K562 (cell line): ENCODE results near the gene ZEB2. TPM values are rescaled to one million over a fixed set of nuclear protein-coding genes. Genes with fewer than 3 reads are reported as not detected.
A peak's percentile ranks its signal among the peaks of the same experiment; 100 is the strongest.

ENCODE experiments used
- ADNP ChIP-seq: fragments of 200-800 bp; sonication (Bioruptor generic); IDR thresholded peaks from 2 replicates; pipeline ENCODE4 v1.6.1; 2016; ENCODE audit warnings: missing genetic modification characterization, missing compliant biosample characterization
- EP400 ChIP-seq: fragments of 450-650 bp; IDR thresholded peaks from 2 replicates; pipeline ENCODE4 v1.6.1; 2017; ENCODE audit warnings: antibody characterized with exemption, mild to moderate bottlenecking, moderate library complexity
- GTF2E2 ChIP-seq: fragments of 200-800 bp; sonication (Bioruptor generic); IDR thresholded peaks from 2 replicates; pipeline ENCODE4 v1.6.1; 2016; ENCODE audit warnings: missing genetic modification characterization, missing compliant biosample characterization
- HCFC1 ChIP-seq: IDR thresholded peaks from 2 replicates; pipeline ENCODE4 v1.6.1; 2012; ENCODE audit warnings: low read depth, low read length, improper control_type of control experiment
- HDAC1 ChIP-seq, 2 experiments: fragments of 450-650 bp; IDR thresholded peaks; 2 replicates each; pipeline ENCODE4 v1.6.1; 2016 to 2017; ENCODE audit warnings: inconsistent platforms in 1 of 2, mild to moderate bottlenecking in 1 of 2, moderate library complexity in 1 of 2
- HDGF ChIP-seq: fragments of 450-650 bp; IDR thresholded peaks from 2 replicates; pipeline ENCODE4 v1.6.1; 2016
- KDM1A ChIP-seq, 2 experiments: fragments of 450-650 bp; IDR thresholded peaks; 2 replicates each; pipeline ENCODE4 v1.6.1; 2016; ENCODE audit warnings: mild to moderate bottlenecking in 2 of 2
- MCM7 ChIP-seq, 2 experiments: fragments of 450-650 bp; IDR thresholded peaks; 2 replicates each; pipeline ENCODE4 v1.6.1; 2016 to 2018
- NFATC3 ChIP-seq: fragments of 450-650 bp; IDR thresholded peaks from 2 replicates; pipeline ENCODE4 v1.6.1; 2017; ENCODE audit warnings: mild to moderate bottlenecking
- POLR2A ChIP-seq: fragments of 450-650 bp; conservative IDR thresholded peaks from 2 replicates; pipeline ENCODE4 v1.6.1; 2016
- RBBP5 ChIP-seq: fragments of 200-600 bp; sonication (generic); IDR thresholded peaks from 2 replicates; pipeline ENCODE4 v1.6.1; 2012; ENCODE audit warnings: borderline replicate concordance, mild to moderate bottlenecking, low read length, control low read depth, inconsistent platforms; ENCODE audit not compliant: insufficient read depth, poor library complexity, severe bottlenecking
- RBFOX2 ChIP-seq: fragments of 200-400 bp; formaldehyde crosslinking; IDR thresholded peaks from 2 replicates; pipeline ENCODE4 v1.6.1; 2017; ENCODE audit warnings: low read depth, mild to moderate bottlenecking, low read length, moderate library complexity
- SUPT5H ChIP-seq: fragments of 450-650 bp; IDR thresholded peaks from 2 replicates; pipeline ENCODE4 v1.6.1; 2016
- ZC3H4 ChIP-seq: sonication (generic); formaldehyde crosslinking; IDR thresholded peaks from 2 replicates; pipeline ENCODE4 v1.9.0; 2021; ENCODE audit warnings: missing genetic modification reagents, borderline replicate concordance
- ZNF134 ChIP-seq: fragments of 250-450 bp; sonication (Bioruptor Pico); conservative IDR thresholded peaks from 2 replicates; pipeline ENCODE4 v1.4.0; 2020
- ZNF274 ChIP-seq: IDR thresholded peaks from 2 replicates; pipeline ENCODE4 v1.6.1; 2011; ENCODE audit warnings: low read depth, mild to moderate bottlenecking, low read length, moderate library complexity, borderline replicate concordance
- polyA plus RNA-seq, 8 experiments: library from polyadenylated mRNA; depleted of rRNA in 4 of 8; stranded (reverse) in 5 of 8; unstranded in 3 of 8; fragments of >200 nt; fragmentation: Nextera tagmentation in 2 of 8; fragmentation: Illumina TruSeq in 1 of 8; extraction: Ambion mirVana in 2 of 8; extraction: Trizol in 1 of 8; gene quantifications; 2 replicates each; pipeline versions ENCODE4 v1.2.1 to v1.2.3, GENCODE V29; 2011 to 2014; ENCODE audit warnings: inconsistent platforms in 1 of 8, missing spikeins in 1 of 8
- total RNA-seq, 7 experiments: library from RNA; depleted of rRNA in 6 of 7; stranded (reverse); fragments of >200 nt in 6 of 7; fragmentation: Illumina TruSeq in 2 of 7; extraction: Trizol in 2 of 7; gene quantifications; 2 replicates each; pipeline versions ENCODE4 v1.2.1 to v1.2.3, GENCODE V29; 2011 to 2021; ENCODE audit warnings: low replicate concordance in 1 of 7
- TF ChIP-seq, protein P1 (sequence below): sonication (generic); formaldehyde crosslinking; IDR thresholded peaks from 2 replicates; pipeline ENCODE4 v1.9.0; 2022; ENCODE audit warnings: mild to moderate bottlenecking, missing genetic modification reagents
- TF ChIP-seq, protein P2 (sequence below): sonication (generic); IDR thresholded peaks from 2 replicates; pipeline ENCODE4 v1.6.1; 2016
- TF ChIP-seq, protein P3 (sequence below): sonication (generic); formaldehyde crosslinking; IDR thresholded peaks from 2 replicates; pipeline ENCODE4 v1.8.0; 2022; ENCODE audit warnings: missing genetic modification reagents, mild to moderate bottlenecking, borderline replicate concordance
- TF ChIP-seq, protein P4 (sequence below), 2 experiments: fragments of 450-650 bp; IDR thresholded peaks; 2 replicates each; pipeline ENCODE4 v1.6.1; 2016
- TF ChIP-seq, protein P5 (sequence below): fragments of 250-450 bp; sonication (Bioruptor Pico); IDR thresholded peaks from 2 replicates; pipeline ENCODE4 v1.8.0; 2021; ENCODE audit warnings: moderate library complexity, mild to moderate bottlenecking, inconsistent platforms
- TF ChIP-seq, protein P6 (sequence below): fragments of 200-400 bp; formaldehyde crosslinking; IDR thresholded peaks from 2 replicates; pipeline ENCODE4 v1.6.1; 2017; ENCODE audit warnings: mild to moderate bottlenecking, low read depth, low read length, moderate library complexity

The ZEB2 gene
- total and polyA plus RNA-seq, 9 of the 15 experiments (the other 6 are each of a cell fraction or from before 2014, with no cell fraction given), result 15.1 to 113 (median 72.3) TPM

DNA sequence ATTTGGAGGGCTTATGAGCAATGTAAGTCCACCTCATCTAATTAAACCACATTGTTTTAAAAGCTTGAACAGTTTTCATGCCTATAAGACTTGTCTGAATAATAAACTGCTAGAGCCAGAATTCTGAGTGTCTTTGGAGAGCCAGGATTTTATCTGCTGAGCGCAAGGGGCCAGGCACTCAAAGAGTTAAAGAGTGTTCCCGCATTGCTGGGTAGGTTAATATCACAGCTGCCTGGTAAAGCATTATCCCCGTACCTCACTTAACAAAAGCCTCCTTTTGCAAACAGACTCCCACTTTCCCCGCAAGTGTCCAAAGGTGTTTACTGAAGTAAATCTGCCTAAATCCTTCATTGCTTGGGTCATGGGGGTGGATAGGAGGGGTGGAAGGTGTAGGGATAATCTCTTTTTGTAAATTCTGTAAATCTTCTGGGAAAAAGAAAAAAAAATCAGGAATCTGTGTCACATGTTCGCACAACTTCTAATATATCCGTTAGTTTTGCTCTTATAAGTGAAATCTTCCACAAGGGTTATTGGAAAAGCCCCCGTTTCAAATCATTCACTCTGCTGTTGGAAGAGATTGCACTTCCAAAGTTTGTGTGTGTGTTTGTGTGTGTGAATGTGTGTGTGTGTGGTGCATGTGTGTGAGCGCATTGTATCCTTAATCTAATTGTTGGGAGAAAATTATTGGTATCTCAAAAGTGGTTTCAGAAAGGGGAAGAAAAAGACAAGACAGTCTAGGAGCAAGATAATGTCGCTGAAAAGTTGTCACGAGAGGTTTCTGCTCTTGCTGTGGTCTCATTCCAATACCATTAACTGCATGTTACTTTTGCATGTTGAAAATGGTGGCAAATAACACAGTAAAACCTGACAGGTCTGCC lies 10.7 kb downstream of the ZEB2 start (continued):
- TF ChIP-seq, protein P1, sequence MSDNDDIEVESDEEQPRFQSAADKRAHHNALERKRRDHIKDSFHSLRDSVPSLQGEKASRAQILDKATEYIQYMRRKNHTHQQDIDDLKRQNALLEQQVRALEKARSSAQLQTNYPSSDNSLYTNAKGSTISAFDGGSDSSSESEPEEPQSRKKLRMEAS (CRISPR knock-in tag), result no peak
- TF ChIP-seq KDM1A (IDR thresholded peaks at IDR 0.05) (peak in 1 of 2 experiments; percentile 57; a peak in 2 of 4 replicates), SUPT5H (peak; percentile 58), GTF2E2 (tag) (peak; percentile 40; the same call in 1 of the 2 replicates), ADNP (no peak), RBFOX2 (peak; percentile 50), RBBP5 (peak; percentile 19), HCFC1 (no peak), ZNF134 (CRISPR knock-in tag) (no peak), ZC3H4 (CRISPR knock-in tag) (no peak), POLR2A (0 out of 2 replicates have a peak, but pooled peaks have one; percentile 40), MCM7 (IDR thresholded peaks at IDR 0.05) (no peak), ZNF274 (no peak), HDAC1 (IDR thresholded peaks at IDR 0.05) (0 out of 4 replicates have a peak, but pooled peaks of 1 of the 2 experiments have one; percentile 7), HDGF (peak; percentile 75; the same call in 1 of the 2 replicates), EP400 (no peak), NFATC3 (no peak)
- TF ChIP-seq, protein P2, sequence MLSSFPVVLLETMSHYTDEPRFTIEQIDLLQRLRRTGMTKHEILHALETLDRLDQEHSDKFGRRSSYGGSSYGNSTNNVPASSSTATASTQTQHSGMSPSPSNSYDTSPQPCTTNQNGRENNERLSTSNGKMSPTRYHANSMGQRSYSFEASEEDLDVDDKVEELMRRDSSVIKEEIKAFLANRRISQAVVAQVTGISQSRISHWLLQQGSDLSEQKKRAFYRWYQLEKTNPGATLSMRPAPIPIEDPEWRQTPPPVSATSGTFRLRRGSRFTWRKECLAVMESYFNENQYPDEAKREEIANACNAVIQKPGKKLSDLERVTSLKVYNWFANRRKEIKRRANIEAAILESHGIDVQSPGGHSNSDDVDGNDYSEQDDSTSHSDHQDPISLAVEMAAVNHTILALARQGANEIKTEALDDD, result 0 out of 2 replicates have a peak, but pooled peaks have one; percentile 44
- TF ChIP-seq, protein P3, sequence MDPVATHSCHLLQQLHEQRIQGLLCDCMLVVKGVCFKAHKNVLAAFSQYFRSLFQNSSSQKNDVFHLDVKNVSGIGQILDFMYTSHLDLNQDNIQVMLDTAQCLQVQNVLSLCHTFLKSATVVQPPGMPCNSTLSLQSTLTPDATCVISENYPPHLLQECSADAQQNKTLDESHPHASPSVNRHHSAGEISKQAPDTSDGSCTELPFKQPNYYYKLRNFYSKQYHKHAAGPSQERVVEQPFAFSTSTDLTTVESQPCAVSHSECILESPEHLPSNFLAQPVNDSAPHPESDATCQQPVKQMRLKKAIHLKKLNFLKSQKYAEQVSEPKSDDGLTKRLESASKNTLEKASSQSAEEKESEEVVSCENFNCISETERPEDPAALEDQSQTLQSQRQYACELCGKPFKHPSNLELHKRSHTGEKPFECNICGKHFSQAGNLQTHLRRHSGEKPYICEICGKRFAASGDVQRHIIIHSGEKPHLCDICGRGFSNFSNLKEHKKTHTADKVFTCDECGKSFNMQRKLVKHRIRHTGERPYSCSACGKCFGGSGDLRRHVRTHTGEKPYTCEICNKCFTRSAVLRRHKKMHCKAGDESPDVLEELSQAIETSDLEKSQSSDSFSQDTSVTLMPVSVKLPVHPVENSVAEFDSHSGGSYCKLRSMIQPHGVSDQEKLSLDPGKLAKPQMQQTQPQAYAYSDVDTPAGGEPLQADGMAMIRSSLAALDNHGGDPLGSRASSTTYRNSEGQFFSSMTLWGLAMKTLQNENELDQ (CRISPR knock-in tag), result no peak
- TF ChIP-seq, protein P4, sequence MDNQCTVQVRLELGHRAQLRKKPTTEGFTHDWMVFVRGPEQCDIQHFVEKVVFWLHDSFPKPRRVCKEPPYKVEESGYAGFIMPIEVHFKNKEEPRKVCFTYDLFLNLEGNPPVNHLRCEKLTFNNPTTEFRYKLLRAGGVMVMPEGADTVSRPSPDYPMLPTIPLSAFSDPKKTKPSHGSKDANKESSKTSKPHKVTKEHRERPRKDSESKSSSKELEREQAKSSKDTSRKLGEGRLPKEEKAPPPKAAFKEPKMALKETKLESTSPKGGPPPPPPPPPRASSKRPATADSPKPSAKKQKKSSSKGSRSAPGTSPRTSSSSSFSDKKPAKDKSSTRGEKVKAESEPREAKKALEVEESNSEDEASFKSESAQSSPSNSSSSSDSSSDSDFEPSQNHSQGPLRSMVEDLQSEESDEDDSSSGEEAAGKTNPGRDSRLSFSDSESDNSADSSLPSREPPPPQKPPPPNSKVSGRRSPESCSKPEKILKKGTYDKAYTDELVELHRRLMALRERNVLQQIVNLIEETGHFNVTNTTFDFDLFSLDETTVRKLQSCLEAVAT (IDR thresholded peaks at IDR 0.05), result peak; percentile 19 to 81; a peak in 2 of 4 replicates
- TF ChIP-seq, protein P5, sequence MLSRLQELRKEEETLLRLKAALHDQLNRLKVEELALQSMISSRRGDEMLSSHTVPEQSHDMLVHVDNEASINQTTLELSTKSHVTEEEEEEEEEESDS, result no peak
- TF ChIP-seq, protein P6, sequence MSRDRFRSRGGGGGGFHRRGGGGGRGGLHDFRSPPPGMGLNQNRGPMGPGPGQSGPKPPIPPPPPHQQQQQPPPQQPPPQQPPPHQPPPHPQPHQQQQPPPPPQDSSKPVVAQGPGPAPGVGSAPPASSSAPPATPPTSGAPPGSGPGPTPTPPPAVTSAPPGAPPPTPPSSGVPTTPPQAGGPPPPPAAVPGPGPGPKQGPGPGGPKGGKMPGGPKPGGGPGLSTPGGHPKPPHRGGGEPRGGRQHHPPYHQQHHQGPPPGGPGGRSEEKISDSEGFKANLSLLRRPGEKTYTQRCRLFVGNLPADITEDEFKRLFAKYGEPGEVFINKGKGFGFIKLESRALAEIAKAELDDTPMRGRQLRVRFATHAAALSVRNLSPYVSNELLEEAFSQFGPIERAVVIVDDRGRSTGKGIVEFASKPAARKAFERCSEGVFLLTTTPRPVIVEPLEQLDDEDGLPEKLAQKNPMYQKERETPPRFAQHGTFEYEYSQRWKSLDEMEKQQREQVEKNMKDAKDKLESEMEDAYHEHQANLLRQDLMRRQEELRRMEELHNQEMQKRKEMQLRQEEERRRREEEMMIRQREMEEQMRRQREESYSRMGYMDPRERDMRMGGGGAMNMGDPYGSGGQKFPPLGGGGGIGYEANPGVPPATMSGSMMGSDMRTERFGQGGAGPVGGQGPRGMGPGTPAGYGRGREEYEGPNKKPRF, result no peak
